ENCODE results near the gene AK5.

GRCh38 chr1:77370161-77370560 lies 88.3 kb downstream of the AK5 start:
- TF ChIP-seq, protein P1, sequence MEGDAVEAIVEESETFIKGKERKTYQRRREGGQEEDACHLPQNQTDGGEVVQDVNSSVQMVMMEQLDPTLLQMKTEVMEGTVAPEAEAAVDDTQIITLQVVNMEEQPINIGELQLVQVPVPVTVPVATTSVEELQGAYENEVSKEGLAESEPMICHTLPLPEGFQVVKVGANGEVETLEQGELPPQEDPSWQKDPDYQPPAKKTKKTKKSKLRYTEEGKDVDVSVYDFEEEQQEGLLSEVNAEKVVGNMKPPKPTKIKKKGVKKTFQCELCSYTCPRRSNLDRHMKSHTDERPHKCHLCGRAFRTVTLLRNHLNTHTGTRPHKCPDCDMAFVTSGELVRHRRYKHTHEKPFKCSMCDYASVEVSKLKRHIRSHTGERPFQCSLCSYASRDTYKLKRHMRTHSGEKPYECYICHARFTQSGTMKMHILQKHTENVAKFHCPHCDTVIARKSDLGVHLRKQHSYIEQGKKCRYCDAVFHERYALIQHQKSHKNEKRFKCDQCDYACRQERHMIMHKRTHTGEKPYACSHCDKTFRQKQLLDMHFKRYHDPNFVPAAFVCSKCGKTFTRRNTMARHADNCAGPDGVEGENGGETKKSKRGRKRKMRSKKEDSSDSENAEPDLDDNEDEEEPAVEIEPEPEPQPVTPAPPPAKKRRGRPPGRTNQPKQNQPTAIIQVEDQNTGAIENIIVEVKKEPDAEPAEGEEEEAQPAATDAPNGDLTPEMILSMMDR (IDR thresholded peaks at IDR 0.05), result no peak
- no peak for TF ChIP-seq POLR2AphosphoS5 (IDR thresholded peaks at IDR 0.05)
- TF ChIP-seq POLR2A (IDR thresholded peaks at IDR 0.05), result no peak

All from suprapubic skin (tissue), 4 donors.